GM13977 (cell line): ENCODE results near the gene CDC25B.
A peak's percentile ranks its signal among the peaks of the same experiment; 100 is the strongest.

Experiments used
- DNase-seq: peaks from one replicate; pipeline ENCODE4 v3.0.0; 2012; ENCODE audit warnings: low spot score
- CTCF ChIP-seq: IDR thresholded peaks from 2 replicates; pipeline ENCODE4 v1.5.1; 2012; ENCODE audit warnings: mild to moderate bottlenecking, control low read depth; ENCODE audit not compliant: insufficient read depth; ENCODE audit errors: extremely low read depth, missing control alignments
- in situ Hi-C: fragments of 300-500 bp; cut with MboI; formaldehyde crosslinking; loops from one replicate; pipeline ENCODE4 v1.12.0; 2022; ENCODE audit warnings: low sequenced_read_pairs, low pct_unique_long_range_greater_than_20kb, mixed read lengths, inconsistent platforms; ENCODE audit not compliant: unreplicated experiment

Gene CDC25B

GRCh38 chr20:3812975-3813847 lies 17.1 kb downstream of the CDC25B start:
- no peak for DNase-seq
- no peak for TF ChIP-seq CTCF
- in situ Hi-C loops, result no loop called here

- no peak for DNase-seq
- in situ Hi-C loops, result no loop called here
- TF ChIP-seq CTCF, result no peak
These were observed 17.9 kb downstream of the CDC25B start for GRCh38 chr20:3813848-3814581.

- no peak for DNase-seq
- in situ Hi-C loops, result no loop called here
- no peak for TF ChIP-seq CTCF
These were observed 18.9 kb downstream of the CDC25B start for GRCh38 chr20:3814928-3815495.

- no peak for DNase-seq
- in situ Hi-C loops, result no loop called here
- TF ChIP-seq CTCF, result no peak
These were observed 19.7 kb downstream of the CDC25B start for GRCh38 chr20:3815703-3816315.

- in situ Hi-C loops, result no loop called here
- DNase-seq, result peak; percentile 68
- peak; percentile 56 for TF ChIP-seq CTCF
These were observed 22.3 kb downstream of the CDC25B start for GRCh38 chr20:3818155-3819151.
